HS-27A (cell line): ENCODE results near the gene TUBD1.
"Not testable (repeated sequence)": the region's sequence is repeated elsewhere in the genome, so short reads cannot be mapped to it uniquely, and the experiment has no call there.

ENCODE experiments used
- DNase-seq: peaks from one replicate; pipeline ENCODE4 v3.0.0-alpha.2; 2012; ENCODE audit warnings: low read depth, missing footprints

The TUBD1 gene

GRCh38 chr17:59844884-59845594 lies 47.7 kb downstream of the TUBD1 start:
- DNase-seq = no peak

GRCh38 chr17:59842901-59843652 lies 49.7 kb downstream of the TUBD1 start:
- no peak for DNase-seq

GRCh38 chr17:59841882-59842263 lies 50.9 kb downstream of the TUBD1 start:
- DNase-seq = not testable (repeated sequence)

GRCh38 chr17:59841091-59841881 lies 51.5 kb downstream of the TUBD1 start:
- not testable (repeated sequence) for DNase-seq

- no peak for DNase-seq
Observed at GRCh38 chr17:59840329-59841090, 52.2 kb downstream of the TUBD1 start.

GRCh38 chr17:59839651-59840328 lies 53.0 kb downstream of the TUBD1 start:
- DNase-seq = no peak

GRCh38 chr17:59838052-59838916 lies 54.5 kb downstream of the TUBD1 start:
- DNase-seq = no peak

- DNase-seq = peak; percentile 98
Observed at GRCh38 chr17:59837308-59838051, 55.3 kb downstream of the TUBD1 start.

- DNase-seq = no peak
Observed at GRCh38 chr17:59832883-59833379, 59.8 kb downstream of the TUBD1 start.

- no peak for DNase-seq
Observed at GRCh38 chr17:59830846-59831486, 61.8 kb downstream of the TUBD1 start.

- DNase-seq = no peak
Observed at GRCh38 chr17:59830007-59830630, 62.6 kb downstream of the TUBD1 start.

- peak; percentile 99 for DNase-seq
Observed at GRCh38 chr17:59829217-59830006, 63.3 kb downstream of the TUBD1 start.

- not testable (repeated sequence) for DNase-seq
Observed at GRCh38 chr17:59828819-59829216, 63.9 kb downstream of the TUBD1 start.

GRCh38 chr17:59828478-59828760 lies 64.3 kb downstream of the TUBD1 start:
- no peak for DNase-seq

- no peak for DNase-seq
Observed at GRCh38 chr17:59827721-59828477, 64.8 kb downstream of the TUBD1 start.

- DNase-seq = no peak
Observed at GRCh38 chr17:59826706-59827453, 65.9 kb downstream of the TUBD1 start.
